HG03097 (cell line): ENCODE results near the gene BBS5.
"Not testable (repeated sequence)": the region's sequence is repeated elsewhere in the genome, so short reads cannot be mapped to it uniquely, and the experiment has no call there.

ENCODE experiments used
- ATAC-seq: cut with Tn5 transposase; IDR thresholded peaks from one replicate; pipeline ENCODE4 v1.9.1; 2021; ENCODE audit not compliant: unreplicated experiment, low FRiP score

BBS5 gene

GRCh38 chr2:169485650-169486138 is 6.4 kb downstream of the BBS5 start:
- no peak for ATAC-seq

GRCh38 chr2:169486487-169486886 is 7.2 kb downstream of the BBS5 start:
- no peak for ATAC-seq

DNA sequence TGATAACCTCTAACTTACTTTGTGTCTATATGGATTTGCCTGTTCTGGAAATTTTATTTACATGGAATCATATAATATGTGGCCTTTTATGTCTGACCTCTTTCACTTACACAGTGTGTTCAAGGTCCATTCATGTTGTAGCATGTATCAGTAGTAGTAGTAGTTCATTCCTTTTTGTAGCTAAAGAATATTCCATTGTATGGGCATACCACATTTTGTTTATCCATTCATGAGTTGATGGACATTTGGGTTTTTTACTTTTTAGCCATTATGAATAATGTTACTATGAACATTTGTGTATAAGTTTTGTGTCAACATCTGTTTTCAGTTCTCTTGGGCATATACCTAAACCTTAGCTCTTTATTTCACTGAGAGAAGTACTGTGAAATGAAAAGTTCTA is 11.5 kb downstream of the BBS5 start:
- ATAC-seq, result no peak

GRCh38 chr2:169491378-169491777 is 12.1 kb downstream of the BBS5 start:
- no peak for ATAC-seq

- ATAC-seq, result no peak
These were observed 14.1 kb downstream of the BBS5 start for GRCh38 chr2:169493360-169493759.

DNA sequence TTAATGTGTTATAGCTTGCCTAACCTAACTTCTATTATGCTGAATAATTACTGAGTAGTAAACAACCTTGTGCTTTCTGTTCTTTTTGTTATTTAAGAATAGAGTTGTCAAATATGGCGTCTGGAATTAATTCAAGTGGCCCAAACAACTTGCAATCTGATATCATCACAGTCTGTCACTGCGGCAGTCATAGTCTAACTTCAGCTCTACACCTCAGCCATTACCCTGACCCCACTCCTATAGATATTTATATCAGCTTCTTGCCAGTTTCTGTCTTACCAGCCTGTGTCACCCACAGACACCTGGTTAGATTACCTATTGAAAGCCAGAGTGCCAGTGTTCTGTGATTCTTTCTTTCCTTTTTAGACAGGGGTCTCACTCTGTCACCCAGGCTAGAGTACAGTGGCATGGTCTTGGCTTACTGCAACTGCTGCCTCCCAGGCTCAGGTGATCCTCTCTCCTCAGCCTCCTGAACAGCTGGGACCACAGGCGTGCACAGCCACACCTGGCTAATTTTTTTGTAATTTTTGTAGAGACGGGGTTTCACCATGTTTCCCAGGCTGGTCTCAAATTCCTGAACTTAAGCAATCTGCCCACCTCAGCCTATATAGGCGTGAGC is 16.1 kb downstream of the BBS5 start:
- no peak for ATAC-seq

GRCh38 chr2:169504651-169505050 is 25.4 kb downstream of the BBS5 start:
- no peak for ATAC-seq

DNA sequence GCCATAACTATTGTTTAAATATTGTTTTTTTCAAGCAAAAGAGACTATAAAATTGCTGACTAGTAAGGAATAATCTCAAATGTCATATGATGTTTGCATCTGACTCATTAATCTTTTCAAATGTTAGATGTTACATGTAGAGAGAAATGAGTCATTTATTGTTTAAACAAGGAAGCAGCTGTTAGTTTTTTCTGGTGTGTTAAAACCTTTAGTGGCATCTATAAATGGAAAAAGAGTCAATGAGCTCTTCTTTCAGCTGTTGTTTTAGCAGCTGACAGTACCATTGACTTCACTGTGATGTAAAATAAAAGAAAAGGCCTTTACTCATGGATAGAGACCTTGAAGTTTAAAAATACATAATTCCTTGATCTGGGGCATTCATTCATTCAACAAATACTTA is 28.4 kb downstream of the BBS5 start:
- ATAC-seq, result no peak

GRCh38 chr2:169509298-169509885 is 30.1 kb downstream of the BBS5 start, which contains the start of gene KLHL41:
TSS of gene KLHL41 (plus strand) at chr2:169509702. CDS start at chr2:169509779, 77 bp downstream.
- no peak for ATAC-seq

DNA sequence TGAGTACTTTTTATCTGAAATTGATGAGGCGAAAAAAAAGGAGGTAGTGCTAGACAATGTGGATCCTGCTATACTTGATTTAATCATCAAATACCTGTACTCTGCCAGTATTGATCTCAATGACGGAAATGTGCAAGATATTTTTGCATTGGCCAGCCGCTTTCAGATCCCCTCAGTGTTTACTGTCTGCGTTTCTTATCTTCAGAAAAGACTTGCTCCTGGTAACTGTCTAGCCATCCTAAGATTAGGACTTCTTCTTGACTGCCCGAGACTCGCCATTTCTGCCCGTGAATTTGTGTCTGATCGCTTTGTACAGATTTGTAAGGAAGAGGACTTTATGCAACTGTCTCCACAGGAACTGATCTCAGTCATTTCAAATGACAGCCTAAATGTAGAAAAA is 30.7 kb downstream of the BBS5 start:
- ATAC-seq, result no peak

DNA sequence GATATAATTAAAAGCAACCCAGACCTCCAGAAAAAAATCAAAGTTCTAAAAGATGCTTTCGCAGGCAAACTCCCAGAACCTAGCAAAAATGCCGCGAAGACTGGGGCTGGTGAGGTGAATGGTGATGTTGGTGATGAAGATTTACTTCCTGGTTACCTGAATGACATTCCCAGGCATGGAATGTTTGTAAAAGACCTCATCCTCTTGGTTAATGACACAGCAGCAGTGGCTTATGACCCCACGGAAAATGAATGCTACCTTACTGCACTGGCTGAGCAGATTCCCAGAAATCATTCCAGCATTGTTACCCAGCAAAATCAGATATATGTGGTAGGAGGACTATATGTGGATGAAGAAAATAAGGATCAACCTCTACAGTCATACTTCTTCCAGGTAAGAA is 31.2 kb downstream of the BBS5 start:
- no peak for ATAC-seq

GRCh38 chr2:169511818-169512217 is 32.5 kb downstream of the BBS5 start:
- no peak for ATAC-seq

GRCh38 chr2:169512525-169512924 is 33.2 kb downstream of the BBS5 start:
- no peak for ATAC-seq

- no peak for ATAC-seq
These were observed 33.8 kb downstream of the BBS5 start for GRCh38 chr2:169513094-169513493.

DNA sequence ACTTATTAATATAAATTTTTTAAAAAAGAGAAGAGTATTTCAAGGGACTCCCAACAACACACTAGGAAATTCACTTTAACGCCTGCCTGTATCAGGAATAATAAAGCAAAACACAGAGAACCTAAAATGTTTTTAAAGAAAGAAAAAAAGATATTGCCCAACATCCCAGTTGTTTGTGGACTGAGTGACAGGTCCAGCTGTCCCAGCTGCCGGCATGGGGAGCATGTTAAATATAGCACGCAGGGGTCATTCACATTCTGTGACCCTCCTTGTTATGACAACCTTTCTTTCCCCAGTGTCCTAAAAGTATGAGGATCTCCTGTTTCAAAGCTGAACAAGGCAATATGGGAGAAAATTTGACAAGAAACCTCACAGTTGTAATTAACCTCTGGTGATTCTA is 34.6 kb downstream of the BBS5 start:
- ATAC-seq, result no peak

- not testable (repeated sequence) for ATAC-seq
These were observed 35.5 kb downstream of the BBS5 start for GRCh38 chr2:169514758-169515157.

DNA sequence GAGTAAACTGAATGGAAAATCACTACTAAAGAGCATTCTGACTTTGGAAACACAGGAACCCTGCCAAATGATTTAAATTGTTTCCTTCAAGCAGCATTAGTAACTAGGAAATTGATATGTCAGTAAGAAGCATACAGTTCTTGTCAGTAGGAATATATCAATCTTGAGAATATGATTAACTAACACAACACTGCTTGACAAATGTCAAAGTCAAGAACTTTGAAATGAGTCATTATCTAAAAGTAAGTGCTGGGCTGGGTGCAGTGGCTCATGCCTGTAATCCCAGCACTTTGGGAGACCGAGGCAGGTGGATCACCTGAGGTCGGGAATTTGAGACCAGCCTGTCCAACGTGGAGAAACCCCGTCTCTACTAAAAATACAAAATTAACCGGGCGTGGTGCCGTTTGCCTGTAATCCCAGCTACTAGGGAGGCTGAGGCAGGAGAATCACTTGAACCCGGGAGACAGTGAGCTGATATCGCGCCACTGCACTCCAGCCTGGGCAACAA is 37.2 kb downstream of the BBS5 start:
- not testable (repeated sequence) for ATAC-seq

GRCh38 chr2:169520896-169521295 is 41.6 kb downstream of the BBS5 start:
- no peak for ATAC-seq

GRCh38 chr2:169523681-169524080 is 44.4 kb downstream of the BBS5 start:
- ATAC-seq, result no peak

GRCh38 chr2:169525434-169525833 is 46.1 kb downstream of the BBS5 start:
- ATAC-seq, result no peak

DNA sequence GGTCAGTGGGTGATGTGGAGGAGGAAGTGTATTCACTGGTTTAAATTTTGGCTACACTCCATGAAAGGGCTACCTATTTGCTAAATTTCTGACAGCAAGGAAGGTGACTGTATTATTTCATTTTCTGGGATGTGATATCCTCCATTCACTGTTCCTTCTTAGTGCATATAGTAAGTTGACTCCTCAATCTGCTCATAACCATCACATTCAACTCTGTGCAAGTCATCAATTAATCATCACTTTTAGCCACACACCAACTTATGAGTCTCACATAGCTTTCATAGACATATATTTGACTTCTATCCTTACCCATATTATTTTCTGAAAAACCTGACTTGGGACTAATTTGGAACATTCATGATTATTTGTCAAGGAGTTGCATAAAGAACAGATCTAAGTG is 47.2 kb downstream of the BBS5 start:
- ATAC-seq, result no peak

- ATAC-seq, result peak; percentile 65
These were observed 49.0 kb downstream of the BBS5 start for GRCh38 chr2:169528271-169528701.
